ENCODE data around the gene GAGE13.
"Not testable (repeated sequence)": the region's sequence is repeated elsewhere in the genome, so short reads cannot be mapped to it uniquely, and the experiment has no call there.

- TF ChIP-seq NCOA1 (IDR thresholded peaks at IDR 0.05; ENCODE audit: low read depth); POLR2A (conservative IDR thresholded peaks at IDR 0.05); POLR2AphosphoS5 (IDR thresholded peaks at IDR 0.05; ENCODE audit: control insufficient read depth, insufficient read depth, low read depth, low read length); SMC3 (conservative IDR thresholded peaks at IDR 0.05; ENCODE audit: insufficient read depth, low read depth, low read length); EZH2 (IDR thresholded peaks at IDR 0.05; ENCODE audit: borderline replicate concordance, low read depth, low read length); SUPT5H (IDR thresholded peaks at IDR 0.05); CTCF (IDR thresholded peaks at IDR 0.05 in 2 of 3, conservative IDR thresholded peaks at IDR 0.05 in 1 of 3; ENCODE audit: insufficient read depth in 2 of 3, low read depth in 1 of 3, low read length in 3 of 3); ZNF232 (CRISPR knock-in tag; IDR thresholded peaks at IDR 0.05); PATZ1 (CRISPR knock-in tag; IDR thresholded peaks at IDR 0.05; ENCODE audit: borderline replicate concordance): not testable (repeated sequence)
Measured at GRCh38 chrX:49323735-49324134, 7.6 kb upstream of the GAGE13 start.

Data from K562 (cell line).